IMR-90 (cell line): Measurements from ENCODE around the gene SKIC8. TPM values are rescaled to one million over a fixed set of nuclear protein-coding genes. Genes with fewer than 3 reads are reported as not detected.

Experiments
- ATAC-seq: fragments of 200-7000 bp; cut with Tn5 transposase; 2 replicates; pipeline ENCODE4 v1.9.1; 2020; ENCODE audit warnings: low read depth, mild to moderate bottlenecking, moderate library complexity
- BruUV-seq: library from RNA; stranded (reverse); fragments of 400-500 nt; replicated peaks from 2 replicates; lab custom pipeline; 2021; lab: Mats Ljungman, UMichigan
- CTCF ChIA-PET: fragments of 300-600 bp; formaldehyde crosslinking; extraction: SDS; loops from one replicate; lab custom pipeline; 2021; ENCODE audit warnings: antibody characterized with exemption; lab: Yijun Ruan, JAX
- POLR2A ChIA-PET: fragments of 300-600 bp; sonication (Branson Sonifier 250); formaldehyde crosslinking; loops from one replicate; lab custom pipeline; 2022; ENCODE audit warnings: antibody characterized with exemption; ENCODE audit not compliant: unreplicated experiment; lab: Charles Lee
- DNase-seq: peaks from one replicate; pipeline ENCODE4 v3.0.0; 2013
- H2AFZ ChIP-seq: replicated peaks from 2 replicates; pipeline ENCODE3; 2013; ENCODE audit warnings: low read length, mild to moderate bottlenecking; ENCODE audit not compliant: poor library complexity
- H2AK5ac ChIP-seq: 2 replicates; pipeline ENCODE4 v1.6.1; 2013; ENCODE audit warnings: low read depth, low read length, inconsistent platforms
- H2AK9ac ChIP-seq: replicated peaks from 2 replicates; pipeline ENCODE3; 2013; ENCODE audit warnings: mild to moderate bottlenecking, low read depth, low read length, moderate library complexity; ENCODE audit not compliant: poor library complexity
- H2BK120ac ChIP-seq: 2 replicates; pipeline ENCODE4 v1.6.1; 2013; ENCODE audit warnings: low read depth, low read length, inconsistent platforms
- H2BK15ac ChIP-seq: 3 replicates; pipeline ENCODE4 v1.6.1; 2013; ENCODE audit warnings: low read depth, low read length, inconsistent platforms
- H2BK20ac ChIP-seq: 2 replicates; pipeline ENCODE4 v1.6.1; 2013; ENCODE audit warnings: low read depth, mild to moderate bottlenecking, inconsistent platforms, low read length, moderate library complexity
- H2BK5ac ChIP-seq: 2 replicates; pipeline ENCODE4 v1.6.1; 2013; ENCODE audit warnings: mild to moderate bottlenecking, low read depth, low read length, inconsistent platforms; ENCODE audit not compliant: poor library complexity, severe bottlenecking
- H3K14ac ChIP-seq: replicated peaks from 2 replicates; pipeline ENCODE4 v1.6.1; 2013; ENCODE audit warnings: low read depth, low read length, inconsistent platforms
- H3K18ac ChIP-seq: 2 replicates; pipeline ENCODE4 v1.6.1; 2013; ENCODE audit warnings: low read depth, low read length, control low read depth
- H3K23ac ChIP-seq: 2 replicates; pipeline ENCODE4 v1.6.1; 2013; ENCODE audit warnings: low read depth, low read length, inconsistent platforms
- H3K27ac ChIP-seq: 2 replicates; pipeline ENCODE4 v1.5.1; 2013; ENCODE audit warnings: mild to moderate bottlenecking, control low read depth, low read length; ENCODE audit not compliant: insufficient read depth
- H3K27me3 ChIP-seq: 2 replicates; pipeline ENCODE4 v1.6.1; 2013; ENCODE audit warnings: low read length; ENCODE audit not compliant: control insufficient read depth, insufficient read depth
- H3K36me3 ChIP-seq: 2 replicates; pipeline ENCODE4 v1.6.1; 2013; ENCODE audit warnings: low read length, mixed read lengths; ENCODE audit not compliant: control insufficient read depth, insufficient read depth
- H3K4ac ChIP-seq: 2 replicates; pipeline ENCODE4 v1.6.1; 2013; ENCODE audit warnings: low read depth, low read length, inconsistent platforms
- H3K4me1 ChIP-seq: 2 replicates; pipeline ENCODE4 v1.6.1; 2013; ENCODE audit warnings: low read length, mixed read lengths; ENCODE audit not compliant: control insufficient read depth, insufficient read depth
- H3K4me2 ChIP-seq: 2 replicates; pipeline ENCODE4 v1.6.1; 2013; ENCODE audit warnings: low read depth, mild to moderate bottlenecking, control low read depth, low read length, moderate library complexity
- H3K4me3 ChIP-seq: 2 replicates; pipeline ENCODE4 v1.5.1; 2013; ENCODE audit warnings: low read depth, mild to moderate bottlenecking, control low read depth, low read length, moderate library complexity; ENCODE audit not compliant: insufficient read depth
- H3K56ac ChIP-seq: 2 replicates; pipeline ENCODE4 v1.6.1; 2013; ENCODE audit warnings: low read length, inconsistent platforms; ENCODE audit not compliant: insufficient read depth; ENCODE audit errors: extremely low read depth
- H3K79me1 ChIP-seq, 2 experiments: 2 replicates each; pipeline ENCODE4 v1.6.1; 2013; ENCODE audit warnings: low read length in 2 of 2, inconsistent platforms in 1 of 2, low read depth in 1 of 2
- H3K9ac ChIP-seq: 2 replicates; pipeline ENCODE4 v1.6.1; 2013; ENCODE audit warnings: low read depth, low read length, control low read depth
- H3K9me1 ChIP-seq: 2 replicates; pipeline ENCODE4 v1.6.1; 2013; ENCODE audit warnings: low read length, inconsistent platforms; ENCODE audit not compliant: insufficient read depth
- H3K9me3 ChIP-seq: 2 replicates; pipeline ENCODE4 v1.6.1; 2013; ENCODE audit warnings: low read length; ENCODE audit not compliant: control insufficient read depth, insufficient read depth
- H4K20me1 ChIP-seq: 2 replicates; pipeline ENCODE4 v1.6.1; 2013; ENCODE audit warnings: low read length, inconsistent platforms; ENCODE audit not compliant: insufficient read depth
- H4K5ac ChIP-seq: 2 replicates; pipeline ENCODE4 v1.6.1; 2013; ENCODE audit warnings: mild to moderate bottlenecking, low read depth, low read length, control low read depth
- H4K8ac ChIP-seq, 2 experiments: 2 replicates each; pipeline ENCODE4 v1.6.1; 2013; ENCODE audit warnings: low read depth in 2 of 2, low read length in 2 of 2, control low read depth in 1 of 2, inconsistent platforms in 1 of 2
- H4K91ac ChIP-seq: 2 replicates; pipeline ENCODE4 v1.6.1; 2013; ENCODE audit warnings: low read depth, low read length, inconsistent platforms; ENCODE audit not compliant: insufficient read depth
- BHLHE40 ChIP-seq: fragments of 150-350 bp; IDR thresholded peaks from 2 replicates; pipeline ENCODE4 v1.6.1; 2016; ENCODE audit warnings: mild to moderate bottlenecking, low read depth, low read length
- CEBPB ChIP-seq: IDR thresholded peaks from 2 replicates; pipeline ENCODE4 v1.6.1; 2012; ENCODE audit warnings: low read depth, low read length, improper control_type of control experiment
- CTCF ChIP-seq: conservative IDR thresholded peaks from 2 replicates; pipeline ENCODE4 v1.5.1; 2012; ENCODE audit warnings: mild to moderate bottlenecking, low read depth, low read length, improper control_type of control experiment
- FOS ChIP-seq: fragments of 150-350 bp; IDR thresholded peaks from 2 replicates; pipeline ENCODE4 v1.6.1; 2016; ENCODE audit warnings: low read depth, low read length
- MAFK ChIP-seq: IDR thresholded peaks from 2 replicates; pipeline ENCODE4 v1.6.1; 2012; ENCODE audit warnings: low read depth, low read length, improper control_type of control experiment
- MAZ ChIP-seq: IDR thresholded peaks from 2 replicates; pipeline ENCODE4 v1.6.1; 2012; ENCODE audit warnings: low read depth, mild to moderate bottlenecking, low read length, improper control_type of control experiment, moderate library complexity, borderline replicate concordance
- MXI1 ChIP-seq: IDR thresholded peaks from 2 replicates; pipeline ENCODE4 v1.6.1; 2012; ENCODE audit warnings: low read depth, mild to moderate bottlenecking, low read length, moderate library complexity, borderline replicate concordance
- NFE2L2 ChIP-seq: fragments of 150-350 bp; IDR thresholded peaks from 2 replicates; pipeline ENCODE4 v1.6.1; 2016; ENCODE audit warnings: low read depth, mild to moderate bottlenecking, low read length
- POLR2A ChIP-seq: IDR thresholded peaks from 2 replicates; pipeline ENCODE4 v1.6.1; 2012; ENCODE audit warnings: mild to moderate bottlenecking, low read depth, low read length
- RAD21 ChIP-seq: IDR thresholded peaks from 2 replicates; pipeline ENCODE4 v1.6.1; 2012; ENCODE audit warnings: low read length, improper control_type of control experiment
- RCOR1 ChIP-seq: IDR thresholded peaks from 2 replicates; pipeline ENCODE4 v1.6.1; 2012; ENCODE audit warnings: mild to moderate bottlenecking, low read length, improper control_type of control experiment; ENCODE audit not compliant: insufficient replicate concordance
- RFX5 ChIP-seq: IDR thresholded peaks from 2 replicates; pipeline ENCODE4 v1.8.0; 2012; ENCODE audit warnings: low read depth, mild to moderate bottlenecking, low read length, moderate library complexity
- SMC3 ChIP-seq: fragments of 150-350 bp; IDR thresholded peaks from 2 replicates; pipeline ENCODE4 v1.6.1; 2016; ENCODE audit warnings: low read depth, mild to moderate bottlenecking, antibody characterized with exemption, low read length, moderate library complexity
- WGBS, 2 experiments: methylation state at CpG; one replicate each; pipeline versions ENCODE4 v1.1.5 to v1.1.7; 2013; ENCODE audit warnings: missing lambda C conversion rate in 2 of 2; ENCODE audit not compliant: insufficient read length in 1 of 2; ENCODE audit errors: extremely low coverage in 2 of 2; 5-methylcytosine and 5-hydroxymethylcytosine counted together
- dilution Hi-C: fragments of 300-500 bp; cut with HindIII; formaldehyde crosslinking; loops from one replicate; pipeline ENCODE4 v1.14.3; 2018; ENCODE audit warnings: low sequenced_read_pairs; ENCODE audit not compliant: unreplicated experiment
- in situ Hi-C: fragments of 300-500 bp; cut with MboI; formaldehyde crosslinking; loops from 3 replicates; pipeline ENCODE4 v1.14.3; 2019; ENCODE audit warnings: low sequenced_read_pairs, inconsistent platforms, mixed read lengths
- intact Hi-C: fragments of 100-400 bp; cut with micrococcal nuclease; formaldehyde crosslinking; loops from 2 replicates; pipeline ENCODE4 v1.10.0; 2022
- polyA plus RNA-seq, 3 experiments: library from polyadenylated mRNA; depleted of rRNA; stranded (reverse); fragments of >200 nt; gene quantifications; 2 replicates each; pipeline ENCODE4 v1.2.3, GENCODE V29; 2012; ENCODE audit warnings: low replicate concordance in 1 of 3
- total RNA-seq: library from RNA; depleted of rRNA; stranded (reverse); fragments of >200 nt; gene quantifications from 2 replicates; pipeline ENCODE4 v1.2.3, GENCODE V29; 2012
- TF ChIP-seq, protein P1 (sequence below): fragments of 150-350 bp; IDR thresholded peaks from 2 replicates; pipeline ENCODE4 v1.6.1; 2016; ENCODE audit warnings: low read depth, mild to moderate bottlenecking, low read length, moderate library complexity, borderline replicate concordance

The SKIC8 gene
- total and polyA plus RNA-seq, 2 of the 4 experiments (the other 2 are of a cell fraction) = 72.2 to 124 TPM

GRCh38 chr15:78335985-78336384 is 36.6 kb upstream of the SKIC8 start:
- 80% methylated on average over 1 of the region's 4 CpGs; no CpG with 5 or more reads in 1 of the 2 experiments for WGBS, 2 experiments
- H3K4me3 ChIP-seq = no peak overlapping the region
- H3K18ac ChIP-seq = no peak overlapping the region
- ChIA-PET CTCF (no interaction called here), POLR2A (no interaction called here)
- H3K4me1 ChIP-seq = peaks cover 1% of the 10 kb centered on the region; the same call in 1 of the 2 replicates
- TF ChIP-seq RFX5 (no peak), POLR2A (no peak), NFE2L2 (no peak), MAFK (no peak), RCOR1 (no peak), MAZ (no peak), CTCF (no peak), FOS (no peak), BHLHE40 (no peak), SMC3 (no peak), RAD21 (no peak), CEBPB (no peak), MXI1 (no peak)
- TF ChIP-seq, protein P1, sequence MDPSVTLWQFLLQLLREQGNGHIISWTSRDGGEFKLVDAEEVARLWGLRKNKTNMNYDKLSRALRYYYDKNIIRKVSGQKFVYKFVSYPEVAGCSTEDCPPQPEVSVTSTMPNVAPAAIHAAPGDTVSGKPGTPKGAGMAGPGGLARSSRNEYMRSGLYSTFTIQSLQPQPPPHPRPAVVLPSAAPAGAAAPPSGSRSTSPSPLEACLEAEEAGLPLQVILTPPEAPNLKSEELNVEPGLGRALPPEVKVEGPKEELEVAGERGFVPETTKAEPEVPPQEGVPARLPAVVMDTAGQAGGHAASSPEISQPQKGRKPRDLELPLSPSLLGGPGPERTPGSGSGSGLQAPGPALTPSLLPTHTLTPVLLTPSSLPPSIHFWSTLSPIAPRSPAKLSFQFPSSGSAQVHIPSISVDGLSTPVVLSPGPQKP = no peak
- no peak overlapping the region for H3K4ac ChIP-seq
- H2BK120ac ChIP-seq = no peak overlapping the region
- no peak overlapping the region for H4K91ac ChIP-seq
- peaks cover 55% of the 10 kb centered on the region for H3K27me3 ChIP-seq
- no peak overlapping the region for H3K23ac ChIP-seq
- no peak overlapping the region for H2BK15ac ChIP-seq
- H3K79me1 ChIP-seq = no peaks in the 10 kb centered on the region
- no peaks in the 10 kb centered on the region for H3K36me3 ChIP-seq
- H3K9me3 ChIP-seq = no peaks in the 10 kb centered on the region
- no peak overlapping the region for H3K56ac ChIP-seq
- no peaks in the 10 kb centered on the region for H4K20me1 ChIP-seq
- no peak overlapping the region for H4K8ac ChIP-seq
- H3K9me1 ChIP-seq = no peaks in the 10 kb centered on the region
- H4K5ac ChIP-seq = no peak overlapping the region
- no peak overlapping the region for H3K14ac ChIP-seq
- H3K4me2 ChIP-seq = no peak overlapping the region
- H2AK5ac ChIP-seq = no peak overlapping the region
- ATAC-seq = no peak
- DNase-seq = no peak
- BruUV-seq = no TSS peak
- no peak overlapping the region for H2AFZ ChIP-seq
- in situ Hi-C loops = no loop called here
- intact Hi-C loops = no loop called here
- no peak overlapping the region for H3K27ac ChIP-seq
- no peak overlapping the region for H2BK5ac ChIP-seq
- H3K9ac ChIP-seq = no peak overlapping the region
- H2AK9ac ChIP-seq = no peak overlapping the region
- no peak overlapping the region for H2BK20ac ChIP-seq
- dilution Hi-C loops = no loop called here
